AG04449 (cell line): ENCODE measurements around the gene CSGALNACT2.

Experiments used
- CTCF ChIA-PET: fragments of 350-600 bp; formaldehyde crosslinking; extraction: SDS; loops from one replicate; lab custom pipeline; 2021; ENCODE audit warnings: antibody characterized with exemption; lab: Yijun Ruan, JAX
- POLR2A ChIA-PET: fragments of 400-600, 350-600 bp; formaldehyde crosslinking; extraction: SDS; loops from one replicate; lab custom pipeline; 2020; ENCODE audit warnings: antibody characterized with exemption, inconsistent platforms; lab: Yijun Ruan, JAX
- DNase-seq: peaks from one replicate; pipeline ENCODE4 v3.0.0-alpha.2; 2010; ENCODE audit warnings: low read depth, low spot score
- H3K4me3 ChIP-seq: 2 replicates; pipeline ENCODE4 v1.5.1; 2011; ENCODE audit warnings: low read depth, mild to moderate bottlenecking, control low read depth, low read length
- TF ChIP-seq, protein P1 (sequence below): IDR thresholded peaks from one replicate; pipeline ENCODE4 v1.5.1; 2011; ENCODE audit warnings: mild to moderate bottlenecking, moderate library complexity, low read length, control low read depth, inconsistent platforms; ENCODE audit not compliant: insufficient read depth; ENCODE audit errors: missing control alignments

Gene CSGALNACT2

GRCh38 chr10:43155741-43156140 lies 17.5 kb downstream of the CSGALNACT2 start:
- DNase-seq: no peak
- TF ChIP-seq, protein P1, sequence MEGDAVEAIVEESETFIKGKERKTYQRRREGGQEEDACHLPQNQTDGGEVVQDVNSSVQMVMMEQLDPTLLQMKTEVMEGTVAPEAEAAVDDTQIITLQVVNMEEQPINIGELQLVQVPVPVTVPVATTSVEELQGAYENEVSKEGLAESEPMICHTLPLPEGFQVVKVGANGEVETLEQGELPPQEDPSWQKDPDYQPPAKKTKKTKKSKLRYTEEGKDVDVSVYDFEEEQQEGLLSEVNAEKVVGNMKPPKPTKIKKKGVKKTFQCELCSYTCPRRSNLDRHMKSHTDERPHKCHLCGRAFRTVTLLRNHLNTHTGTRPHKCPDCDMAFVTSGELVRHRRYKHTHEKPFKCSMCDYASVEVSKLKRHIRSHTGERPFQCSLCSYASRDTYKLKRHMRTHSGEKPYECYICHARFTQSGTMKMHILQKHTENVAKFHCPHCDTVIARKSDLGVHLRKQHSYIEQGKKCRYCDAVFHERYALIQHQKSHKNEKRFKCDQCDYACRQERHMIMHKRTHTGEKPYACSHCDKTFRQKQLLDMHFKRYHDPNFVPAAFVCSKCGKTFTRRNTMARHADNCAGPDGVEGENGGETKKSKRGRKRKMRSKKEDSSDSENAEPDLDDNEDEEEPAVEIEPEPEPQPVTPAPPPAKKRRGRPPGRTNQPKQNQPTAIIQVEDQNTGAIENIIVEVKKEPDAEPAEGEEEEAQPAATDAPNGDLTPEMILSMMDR: no peak
- H3K4me3 ChIP-seq: no peak overlapping the region
- ChIA-PET POLR2A (no interaction called here), CTCF (interaction anchor here (1.3 kb wide), 1 partner anchor 16 kb away, joined by 3 read pairs; no protein-coding TSS in a partner anchor)

GRCh38 chr10:43156590-43157341 lies 18.5 kb downstream of the CSGALNACT2 start:
- no peak for DNase-seq
- H3K4me3 ChIP-seq: no peak overlapping the region
- TF ChIP-seq, protein P1: no peak
- ChIA-PET POLR2A (no interaction called here), CTCF (interaction anchor here (1.3 kb wide), 1 partner anchor 17 kb away, joined by 3 read pairs; no protein-coding TSS in a partner anchor)

DNA sequence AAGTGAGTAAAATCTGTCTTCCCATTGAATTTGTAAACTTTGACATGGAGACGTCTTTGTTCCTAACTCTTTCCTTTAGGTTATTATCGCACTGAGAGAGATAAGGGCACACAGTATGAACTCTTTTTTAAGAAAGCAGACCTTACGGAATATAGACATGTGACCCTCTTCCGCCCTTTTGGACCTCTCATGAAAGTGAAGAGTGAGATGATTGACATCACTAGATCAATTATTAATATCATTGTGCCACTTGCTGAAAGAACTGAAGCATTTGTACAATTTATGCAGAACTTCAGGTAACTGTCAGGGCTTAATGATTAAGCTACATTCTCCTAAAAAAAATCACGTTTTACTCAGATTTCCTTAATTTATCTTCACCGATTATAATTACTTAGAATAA lies 20.4 kb downstream of the CSGALNACT2 start:
- no peak overlapping the region for H3K4me3 ChIP-seq
- no peak for DNase-seq
- TF ChIP-seq, protein P1: no peak
- ChIA-PET CTCF (interaction anchor here (1.6 kb wide), 1 partner anchor 12 kb away, joined by 4 read pairs; no protein-coding TSS in a partner anchor), POLR2A (no interaction called here)

DNA sequence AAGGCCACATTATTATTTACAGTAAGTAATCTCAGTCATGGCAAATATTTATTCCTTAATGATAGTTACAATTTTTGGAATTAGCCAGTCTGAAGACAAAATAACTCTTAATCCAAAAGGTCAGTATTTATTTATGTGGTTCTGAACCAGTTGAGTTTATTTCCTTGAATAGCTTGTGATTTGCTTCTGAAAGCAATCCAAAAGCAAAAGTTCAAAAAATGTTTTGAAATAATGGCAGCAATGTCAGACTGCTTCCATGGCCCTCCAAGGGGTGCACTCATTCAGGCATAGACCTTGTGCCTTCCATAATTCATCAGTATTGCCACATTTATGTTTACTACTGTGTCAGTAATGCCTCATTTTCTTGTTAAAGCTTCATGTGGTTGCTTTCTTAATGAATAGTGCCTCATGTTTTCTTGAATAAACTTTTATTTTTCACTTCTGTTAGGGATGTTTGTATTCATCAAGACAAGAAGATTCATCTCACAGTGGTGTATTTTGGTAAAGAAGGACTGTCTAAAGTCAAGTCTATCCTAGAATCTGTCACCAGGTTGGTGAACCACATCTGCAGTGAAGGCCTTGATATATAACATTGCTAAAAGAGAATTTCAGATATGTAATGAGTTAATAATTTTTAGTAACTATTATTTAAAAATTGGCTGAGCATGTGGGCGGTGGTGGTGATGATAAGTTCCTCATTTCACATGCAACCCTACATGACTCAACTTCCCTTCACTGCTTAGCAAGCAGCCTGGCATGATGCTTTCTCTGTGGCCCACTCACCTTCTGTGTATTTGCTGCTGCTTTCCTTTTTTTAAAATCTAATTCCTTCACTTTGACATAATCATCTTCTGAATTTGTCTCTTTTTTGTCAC lies 22.0 kb downstream of the CSGALNACT2 start:
- DNase-seq: no peak
- POLR2A ChIA-PET: no interaction called here

GRCh38 chr10:43160921-43161255 lies 22.6 kb downstream of the CSGALNACT2 start:
- no peak overlapping the region for H3K4me3 ChIP-seq
- DNase-seq: no peak
- ChIA-PET CTCF (interaction anchor here (1.0 kb wide), 1 partner anchor 10 kb away, joined by 3 read pairs; no protein-coding TSS in a partner anchor), POLR2A (interaction anchor here (1.1 kb wide), 1 partner anchor 20 kb away, joined by 3 read pairs; no protein-coding TSS in a partner anchor)
- TF ChIP-seq, protein P1: no peak

More for the DNA sequence above, 22.0 kb downstream of the CSGALNACT2 start:
- CTCF ChIA-PET: interaction anchor here (0.9 to 1.6 kb wide), 5 partner anchors 10 to 301 kb away, joined by 3 to 4 read pairs (median 3); no protein-coding TSS in a partner anchor
- no peak overlapping the region for H3K4me3 ChIP-seq
- TF ChIP-seq, protein P1: no peak
